Omental fat pad (tissue), 4 donors: Measurements from ENCODE around the gene CDYL2. TPM values are rescaled to one million over a fixed set of nuclear protein-coding genes. Genes with fewer than 3 reads are reported as not detected.

Source experiments
- ATAC-seq: fragments of 150-250 bp; one replicate; pipeline ENCODE4 v1.9.1; 2016; ENCODE audit warnings: mild to moderate bottlenecking, moderate library complexity; ENCODE audit not compliant: low FRiP score
- DNase-seq: peaks from one replicate; pipeline ENCODE4 v3.0.0-alpha.2; 2019; ENCODE audit warnings: low spot score
- total RNA-seq, 4 donors: library from RNA; depleted of rRNA; stranded (reverse); fragments of >200 nt; gene quantifications; one replicate each; pipeline ENCODE4 v1.1.0, GENCODE V29; 2016
- TF ChIP-seq, protein P1 (sequence below), 3 donors: fragments of 450-650 bp; IDR thresholded peaks; one replicate each; pipeline ENCODE4 v1.5.1; 2016 to 2017; ENCODE audit warnings: antibody characterized with exemption in 3 of 3, mild to moderate bottlenecking in 3 of 3, moderate library complexity in 2 of 3

Gene CDYL2
- total RNA-seq, 4 donors from 2014 or later = 5.9 to 8.8 (median 6.6) TPM

GRCh38 chr16:80752541-80752940 is 51.9 kb downstream of the CDYL2 start:
- no peak for DNase-seq
- ATAC-seq = no peak
- TF ChIP-seq, protein P1, sequence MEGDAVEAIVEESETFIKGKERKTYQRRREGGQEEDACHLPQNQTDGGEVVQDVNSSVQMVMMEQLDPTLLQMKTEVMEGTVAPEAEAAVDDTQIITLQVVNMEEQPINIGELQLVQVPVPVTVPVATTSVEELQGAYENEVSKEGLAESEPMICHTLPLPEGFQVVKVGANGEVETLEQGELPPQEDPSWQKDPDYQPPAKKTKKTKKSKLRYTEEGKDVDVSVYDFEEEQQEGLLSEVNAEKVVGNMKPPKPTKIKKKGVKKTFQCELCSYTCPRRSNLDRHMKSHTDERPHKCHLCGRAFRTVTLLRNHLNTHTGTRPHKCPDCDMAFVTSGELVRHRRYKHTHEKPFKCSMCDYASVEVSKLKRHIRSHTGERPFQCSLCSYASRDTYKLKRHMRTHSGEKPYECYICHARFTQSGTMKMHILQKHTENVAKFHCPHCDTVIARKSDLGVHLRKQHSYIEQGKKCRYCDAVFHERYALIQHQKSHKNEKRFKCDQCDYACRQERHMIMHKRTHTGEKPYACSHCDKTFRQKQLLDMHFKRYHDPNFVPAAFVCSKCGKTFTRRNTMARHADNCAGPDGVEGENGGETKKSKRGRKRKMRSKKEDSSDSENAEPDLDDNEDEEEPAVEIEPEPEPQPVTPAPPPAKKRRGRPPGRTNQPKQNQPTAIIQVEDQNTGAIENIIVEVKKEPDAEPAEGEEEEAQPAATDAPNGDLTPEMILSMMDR (IDR thresholded peaks at IDR 0.05) = no peak

DNA sequence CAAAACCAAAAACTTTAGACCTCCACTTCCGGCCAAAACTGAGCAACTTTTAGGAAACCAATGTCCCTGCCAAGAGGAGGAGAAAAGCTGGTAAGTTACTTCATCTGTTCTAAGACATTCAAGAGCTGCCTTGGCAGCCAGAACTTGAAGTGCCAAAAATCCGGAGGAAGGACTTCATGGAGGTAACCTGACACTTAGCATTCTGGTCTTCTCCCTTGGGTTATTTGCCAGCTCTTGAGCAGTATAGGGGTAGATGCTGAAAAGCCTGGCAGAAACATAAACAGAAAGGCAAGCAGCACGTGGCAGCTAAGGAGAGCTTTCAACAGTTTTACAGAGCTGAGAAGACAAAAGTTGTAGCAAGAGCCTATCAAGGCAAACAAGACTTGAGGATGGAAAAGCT is 53.2 kb downstream of the CDYL2 start:
- TF ChIP-seq, protein P1 (IDR thresholded peaks at IDR 0.05) = no peak
- ATAC-seq (no peak), DNase-seq (no peak)

DNA sequence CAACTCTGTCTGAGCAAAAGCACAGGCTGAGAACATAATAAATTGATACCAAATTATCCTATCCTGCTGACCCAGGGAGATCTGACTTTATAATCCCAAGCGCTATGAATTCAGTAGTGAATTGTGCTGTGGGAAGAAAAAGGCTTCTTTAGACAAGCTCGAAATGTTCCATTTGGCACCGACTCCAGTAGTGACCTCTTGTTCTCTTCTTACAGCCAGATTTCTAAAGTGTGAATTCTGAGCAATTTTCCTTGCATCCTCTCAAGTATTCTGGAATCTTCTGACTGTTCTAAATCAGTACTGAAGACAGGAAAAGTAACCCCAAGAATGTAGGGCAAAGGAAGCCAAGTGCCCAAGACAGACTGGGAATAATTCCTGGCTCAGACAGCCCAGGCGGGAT is 58.2 kb downstream of the CDYL2 start:
- no peak for DNase-seq
- ATAC-seq = no peak
- TF ChIP-seq, protein P1 (IDR thresholded peaks at IDR 0.05) = no peak

GRCh38 chr16:80744856-80745255 is 59.5 kb downstream of the CDYL2 start:
- DNase-seq = no peak
- ATAC-seq = no peak
- TF ChIP-seq, protein P1 (IDR thresholded peaks at IDR 0.05) = no peak

GRCh38 chr16:80743772-80744171 is 60.6 kb downstream of the CDYL2 start:
- ATAC-seq (no peak), DNase-seq (no peak)
- TF ChIP-seq, protein P1 (IDR thresholded peaks at IDR 0.05) = no peak

DNA sequence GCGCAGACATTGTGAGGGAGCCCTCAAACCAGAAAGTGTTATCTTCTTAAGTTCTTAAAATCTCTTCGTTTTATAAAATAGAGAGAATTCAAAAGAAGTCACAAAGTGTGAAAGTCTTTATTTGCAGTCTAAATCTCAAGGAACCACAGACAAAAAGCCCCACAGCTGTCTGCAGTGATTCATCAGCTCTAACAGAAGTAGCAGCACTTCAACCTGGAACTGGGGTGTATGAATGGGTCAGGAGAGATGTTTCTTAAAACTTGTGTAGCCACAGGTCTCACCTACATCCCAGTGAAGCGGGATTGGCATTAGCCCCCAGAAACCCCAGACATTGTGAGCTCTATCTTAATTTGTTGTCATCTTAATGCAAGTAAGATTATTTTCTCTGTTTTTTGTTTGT is 61.1 kb downstream of the CDYL2 start:
- DNase-seq (no peak), ATAC-seq (no peak)
- TF ChIP-seq, protein P1 (IDR thresholded peaks at IDR 0.05) = no peak

GRCh38 chr16:80742331-80742730 is 62.1 kb downstream of the CDYL2 start:
- DNase-seq (no peak), ATAC-seq (no peak)
- TF ChIP-seq, protein P1 (IDR thresholded peaks at IDR 0.05) = no peak
